ENCODE data around the gene NUP54. TPM values are rescaled to one million over a fixed set of nuclear protein-coding genes. Genes with fewer than 3 reads are reported as not detected.

Gene NUP54
- total and polyA plus RNA-seq, 9 of the 15 experiments (the other 6 are each of a cell fraction or from before 2014, with no cell fraction given), result 29.6 to 115 (median 67.7) TPM

DNA sequence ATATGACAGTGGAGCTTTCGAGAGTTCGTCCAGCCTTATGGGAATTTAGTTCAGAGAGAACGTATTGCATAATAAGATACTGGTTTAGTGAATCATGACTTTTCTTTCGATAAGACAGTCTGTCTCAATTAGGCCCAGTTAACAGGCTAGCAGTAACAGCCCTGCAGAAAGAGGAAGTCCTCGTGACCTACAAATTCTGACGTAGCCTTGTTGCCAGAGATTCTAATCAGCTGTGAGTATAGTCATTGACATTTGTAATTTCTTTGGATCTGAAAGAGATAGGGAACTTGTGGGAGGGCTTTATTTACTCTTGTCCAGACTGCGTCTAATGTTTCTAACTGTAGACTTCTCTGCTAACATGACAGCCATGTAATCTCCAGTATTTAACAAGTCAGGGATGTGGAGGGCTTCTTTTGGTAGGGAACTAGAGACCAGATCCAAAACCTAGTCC is 57.9 kb downstream of the NUP54 start (continued):
- TF ChIP-seq, protein P1, sequence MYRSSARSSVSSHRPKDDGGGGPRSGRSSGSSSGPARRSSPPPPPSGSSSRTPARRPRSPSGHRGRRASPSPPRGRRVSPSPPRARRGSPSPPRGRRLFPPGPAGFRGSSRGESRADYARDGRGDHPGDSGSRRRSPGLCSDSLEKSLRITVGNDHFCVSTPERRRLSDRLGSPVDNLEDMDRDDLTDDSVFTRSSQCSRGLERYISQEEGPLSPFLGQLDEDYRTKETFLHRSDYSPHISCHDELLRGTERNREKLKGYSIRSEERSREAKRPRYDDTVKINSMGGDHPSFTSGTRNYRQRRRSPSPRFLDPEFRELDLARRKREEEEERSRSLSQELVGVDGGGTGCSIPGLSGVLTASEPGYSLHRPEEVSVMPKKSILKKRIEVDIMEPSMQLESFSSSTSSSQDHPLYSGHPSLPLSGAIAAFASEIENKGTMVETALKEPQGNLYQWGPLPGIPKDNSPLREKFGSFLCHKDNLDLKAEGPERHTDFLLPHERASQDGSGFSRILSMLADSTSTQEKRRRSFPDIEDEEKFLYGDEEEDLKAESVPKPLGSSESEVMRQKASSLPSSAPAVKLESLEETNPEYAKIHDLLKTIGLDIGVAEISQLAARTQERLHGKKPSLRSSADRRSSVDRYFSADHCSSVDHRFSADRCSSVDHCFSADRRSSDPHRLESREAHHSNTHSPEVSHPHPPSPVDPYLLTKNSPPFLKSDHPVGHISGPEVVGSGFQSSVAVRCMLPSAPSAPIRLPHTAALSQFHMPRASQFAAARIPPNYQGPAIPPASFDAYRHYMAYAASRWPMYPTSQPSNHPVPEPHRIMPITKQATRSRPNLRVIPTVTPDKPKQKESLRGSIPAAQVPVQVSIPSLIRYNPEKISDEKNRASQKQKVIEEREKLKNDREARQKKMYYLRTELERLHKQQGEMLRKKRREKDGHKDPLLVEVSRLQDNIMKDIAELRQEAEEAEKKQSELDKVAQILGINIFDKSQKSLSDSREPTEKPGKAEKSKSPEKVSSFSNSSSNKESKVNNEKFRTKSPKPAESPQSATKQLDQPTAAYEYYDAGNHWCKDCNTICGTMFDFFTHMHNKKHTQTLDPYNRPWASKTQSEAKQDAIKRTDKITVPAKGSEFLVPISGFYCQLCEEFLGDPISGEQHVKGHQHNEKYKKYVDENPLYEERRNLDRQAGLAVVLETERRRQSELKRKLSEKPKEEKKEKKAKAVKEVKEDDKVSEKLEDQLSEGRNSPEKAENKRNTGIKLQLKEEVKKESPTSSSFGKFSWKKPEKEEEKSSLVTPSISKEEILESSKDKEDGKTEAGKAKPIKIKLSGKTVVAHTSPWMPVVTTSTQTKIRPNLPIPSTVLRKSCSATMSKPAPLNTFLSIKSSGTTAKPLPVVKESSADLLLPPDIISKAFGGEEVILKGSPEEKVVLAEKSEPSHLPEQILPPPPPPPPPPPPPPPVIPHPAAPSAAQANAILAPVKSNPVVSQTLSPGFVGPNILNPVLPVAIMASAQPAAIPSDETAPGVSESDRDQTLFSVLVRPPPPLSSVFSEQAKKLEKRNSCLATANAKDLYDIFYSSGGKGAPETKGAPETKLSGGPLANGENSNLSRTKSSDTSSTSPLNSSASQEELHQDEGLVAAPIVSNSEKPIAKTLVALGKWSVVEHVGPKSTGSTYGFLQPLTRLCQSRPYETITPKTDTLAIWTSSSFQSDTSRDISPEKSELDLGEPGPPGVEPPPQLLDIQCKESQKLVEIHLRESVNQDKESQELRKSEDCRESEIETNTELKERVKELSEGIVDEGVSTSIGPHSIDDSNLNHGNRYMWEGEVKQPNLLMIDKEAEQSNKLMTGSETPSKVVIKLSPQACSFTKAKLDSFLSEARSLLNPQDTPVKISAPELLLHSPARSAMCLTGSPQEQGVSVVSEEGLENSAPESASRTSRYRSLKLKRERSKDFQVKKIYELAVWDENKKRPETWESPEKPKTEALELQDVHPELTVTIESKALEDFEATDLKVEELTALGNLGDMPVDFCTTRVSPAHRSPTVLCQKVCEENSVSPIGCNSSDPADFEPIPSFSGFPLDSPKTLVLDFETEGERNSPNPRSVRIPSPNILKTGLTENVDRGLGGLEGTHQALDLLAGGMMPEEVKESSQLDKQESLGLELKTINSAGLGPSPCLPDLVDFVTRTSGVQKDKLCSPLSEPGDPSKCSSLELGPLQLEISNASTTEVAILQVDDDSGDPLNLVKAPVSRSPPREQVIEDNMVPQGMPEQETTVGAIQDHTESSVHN (IDR thresholded peaks at IDR 0.05; ENCODE audit: borderline replicate concordance in 1 of 2, low read depth in 1 of 2), result peak in 1 of 2 experiments; percentile 88; a peak in 2 of 4 replicates
- TF ChIP-seq NFYB (IDR thresholded peaks at IDR 0.05; ENCODE audit: extremely low read depth, insufficient read length) (no peak), MYNN (IDR thresholded peaks at IDR 0.05) (peak; percentile 95), MYNN (CRISPR knock-in tag; IDR thresholded peaks at IDR 0.05) (no peak), FOXA3 (CRISPR knock-in tag; conservative IDR thresholded peaks at IDR 0.05 in 1 of 2, IDR thresholded peaks at IDR 0.05 in 1 of 2) (peak in 1 of 2 experiments; percentile 95; a peak in 2 of 4 replicates), ZNF592 (IDR thresholded peaks at IDR 0.05) (peak; percentile 52; the same call in 1 of the 2 replicates), ZNF609 (CRISPR knock-in tag; IDR thresholded peaks at IDR 0.05; ENCODE audit: borderline replicate concordance) (no peak), JUND (IDR thresholded peaks at IDR 0.05; ENCODE audit: borderline replicate concordance, low read depth, low read length) (peak; percentile 88), JUND (tag; IDR thresholded peaks at IDR 0.05; ENCODE audit: borderline replicate concordance, low read depth, low read length) (peak; percentile 91; the same call in 2 of the 3 replicates), NFATC3 (IDR thresholded peaks at IDR 0.05) (no peak)

Measured in K562 (cell line).